GM19467 (cell line): ENCODE data around the gene PPP6R1.
"Not testable (repeated sequence)": the region's sequence is repeated elsewhere in the genome, so short reads cannot be mapped to it uniquely, and the experiment has no call there.

Experiments
- ATAC-seq: cut with Tn5 transposase; IDR thresholded peaks from one replicate; pipeline ENCODE4 v1.9.1; 2021; ENCODE audit warnings: mild to moderate bottlenecking, moderate library complexity; ENCODE audit not compliant: unreplicated experiment

PPP6R1 gene

DNA sequence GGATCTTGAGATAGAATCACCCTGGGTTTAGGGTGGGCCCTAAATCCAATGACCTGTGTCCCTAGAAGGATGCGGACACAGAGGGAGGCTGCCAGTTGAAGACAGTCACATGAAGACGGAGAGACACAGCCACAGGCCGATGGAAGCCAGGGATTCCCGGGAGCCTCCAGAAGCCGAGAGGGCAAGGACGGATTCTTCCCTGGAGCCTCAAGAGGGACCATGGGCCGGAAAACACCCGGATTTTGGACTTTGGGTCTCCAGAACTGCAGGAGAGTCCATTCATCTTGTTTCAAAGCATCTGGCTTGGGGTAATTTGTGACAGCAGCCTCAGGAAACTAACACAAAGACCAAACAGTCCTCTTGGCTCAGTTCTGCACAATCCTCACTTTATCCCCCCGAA lies 32.5 kb downstream of the PPP6R1 start:
- no peak for ATAC-seq

DNA sequence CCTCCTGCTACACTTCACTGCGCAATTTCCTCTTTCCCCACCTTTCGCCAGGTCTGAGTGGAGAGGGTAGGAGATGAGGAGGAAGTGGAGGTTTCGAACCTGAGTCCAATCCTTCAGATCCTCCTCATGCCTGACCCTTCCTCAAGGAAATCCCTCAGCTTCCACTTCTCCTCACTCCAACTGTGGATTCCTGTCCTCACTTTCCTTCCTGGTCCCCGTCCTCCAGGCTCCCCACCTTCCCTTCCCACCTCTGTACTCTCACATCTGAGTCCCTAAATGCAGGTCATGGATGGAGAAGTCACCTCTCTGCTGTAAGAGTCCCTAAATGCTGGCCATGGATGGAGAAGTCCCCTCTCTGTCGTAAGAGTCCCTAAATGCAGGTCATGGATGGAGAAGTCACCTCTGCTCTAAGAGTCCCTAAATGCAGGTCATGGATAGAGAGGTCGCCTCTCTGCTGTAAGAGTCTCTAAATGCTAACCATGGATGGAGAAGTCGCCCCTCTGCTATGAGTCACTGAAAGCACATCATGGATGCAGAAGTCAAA lies 33.3 kb downstream of the PPP6R1 start:
- no peak for ATAC-seq

DNA sequence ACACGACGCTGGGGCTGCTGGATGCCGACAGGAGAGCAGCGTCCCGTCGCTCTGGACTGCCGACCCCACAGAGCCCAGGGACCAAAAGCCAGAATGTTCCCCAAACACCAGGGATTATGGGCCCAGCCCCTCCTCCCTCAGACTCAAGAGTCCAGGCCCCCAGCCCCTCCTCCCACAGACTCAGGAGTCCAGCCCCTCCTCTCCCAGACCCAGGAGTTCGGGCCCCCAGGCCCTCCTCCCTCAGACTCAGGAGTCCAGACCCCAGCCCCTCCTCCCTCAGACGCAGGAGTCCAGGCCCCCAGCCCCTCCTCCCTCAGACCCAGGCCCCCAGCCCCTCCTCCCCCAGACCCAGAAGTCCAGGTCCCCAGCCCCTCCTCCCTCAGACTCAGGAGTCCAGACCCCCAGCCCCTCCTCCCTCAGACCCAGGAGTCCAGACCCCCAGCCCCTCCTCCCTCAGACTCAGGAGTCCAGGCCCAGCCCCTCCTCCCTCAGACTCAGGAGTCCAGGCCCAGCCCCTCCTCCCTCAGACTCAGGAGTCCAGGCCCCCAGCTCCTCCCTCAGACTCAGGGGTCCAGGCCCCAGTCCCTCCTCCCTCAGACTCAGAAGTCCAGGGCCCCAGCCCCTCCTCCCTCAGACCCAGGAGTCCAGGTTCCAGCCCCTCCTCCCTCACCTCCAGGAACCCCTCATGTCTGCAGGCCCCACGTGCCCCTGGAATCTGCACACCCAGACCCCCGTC lies 34.0 kb downstream of the PPP6R1 start:
- ATAC-seq = not testable (repeated sequence)

DNA sequence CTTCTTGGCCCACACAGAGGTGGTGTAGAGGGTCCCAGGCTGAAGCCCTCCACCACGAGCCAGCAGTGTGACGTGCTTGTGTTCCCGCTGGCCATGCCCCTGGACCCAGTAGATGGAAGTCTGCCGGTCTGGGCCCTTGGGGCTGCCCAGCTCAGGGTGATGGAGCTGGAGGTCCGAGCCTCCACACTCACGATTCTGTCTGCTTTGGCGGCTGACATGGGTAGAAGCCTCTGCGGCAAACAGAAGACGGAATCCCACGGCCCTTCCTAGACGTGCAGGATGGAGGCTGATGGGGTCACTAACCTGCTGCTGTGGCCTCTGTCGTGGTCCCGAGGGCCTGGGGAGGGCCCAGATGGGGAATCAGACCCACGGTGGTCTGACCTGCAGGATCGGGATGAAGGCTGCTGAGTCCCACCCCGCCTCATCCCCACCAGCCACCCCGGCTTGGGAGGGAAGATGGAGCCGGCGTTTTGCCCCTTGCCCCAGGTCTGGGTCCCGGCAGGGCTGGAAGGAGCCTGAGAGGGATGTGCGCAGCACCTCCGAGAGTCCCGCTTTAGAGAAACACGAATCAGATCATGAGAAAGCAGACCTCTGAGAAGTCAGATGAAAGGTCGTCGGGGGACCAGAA lies 34.7 kb downstream of the PPP6R1 start:
- ATAC-seq = no peak

DNA sequence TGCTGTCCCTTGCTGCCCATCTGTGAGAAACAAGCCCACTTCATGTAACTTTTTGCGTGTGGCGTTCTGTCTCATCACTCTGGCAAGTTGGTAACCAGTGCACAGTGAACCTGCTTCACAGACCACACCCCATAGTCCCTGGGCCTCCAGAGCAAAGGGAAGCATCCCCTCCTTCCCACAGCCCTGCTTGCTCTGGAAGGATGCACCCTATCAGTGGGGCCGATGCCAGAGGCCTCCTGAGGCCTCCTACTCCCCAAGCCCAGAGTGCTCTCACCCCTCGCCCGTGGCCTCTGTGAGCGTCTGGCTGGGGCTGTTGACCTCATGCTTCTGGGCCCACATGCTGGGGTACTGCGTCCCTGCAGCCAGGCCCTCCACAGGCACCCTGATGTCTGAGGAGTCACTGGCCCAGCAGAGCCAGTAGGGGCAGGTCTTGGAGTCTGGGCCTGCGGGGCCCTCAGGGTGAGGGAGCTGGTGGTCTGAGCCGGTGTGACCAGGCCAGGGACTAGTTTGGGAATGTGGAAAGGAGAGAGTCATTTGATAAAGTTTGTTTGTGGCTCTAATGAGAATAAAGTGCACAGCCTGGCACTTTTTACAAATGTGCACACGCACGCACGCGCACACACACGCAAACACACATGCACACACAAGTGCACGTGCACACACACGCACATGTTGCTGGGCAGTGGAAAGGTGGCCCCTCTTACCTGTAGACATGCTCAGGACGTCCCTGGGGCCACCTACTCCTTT lies 35.4 kb downstream of the PPP6R1 start:
- ATAC-seq = no peak

DNA sequence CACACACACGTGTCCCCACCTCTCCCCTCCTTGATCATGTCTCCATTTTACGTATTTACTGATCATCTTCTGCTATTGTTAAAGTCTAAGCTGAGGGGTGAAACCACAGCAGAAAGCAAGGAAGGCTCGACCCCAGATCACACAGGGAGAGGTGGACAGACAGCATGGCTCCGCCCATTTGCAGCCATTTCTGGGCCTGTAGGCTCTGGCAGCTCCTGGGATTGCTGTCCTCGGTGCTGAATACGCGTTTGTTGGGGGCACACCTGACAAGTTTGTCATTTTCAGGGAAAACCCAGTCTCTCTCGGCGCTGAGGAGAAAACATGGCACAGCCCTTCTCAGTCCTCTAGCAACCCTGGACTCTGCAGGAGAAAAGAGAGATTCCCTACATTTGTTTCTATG lies 38.3 kb downstream of the PPP6R1 start:
- ATAC-seq = no peak

DNA sequence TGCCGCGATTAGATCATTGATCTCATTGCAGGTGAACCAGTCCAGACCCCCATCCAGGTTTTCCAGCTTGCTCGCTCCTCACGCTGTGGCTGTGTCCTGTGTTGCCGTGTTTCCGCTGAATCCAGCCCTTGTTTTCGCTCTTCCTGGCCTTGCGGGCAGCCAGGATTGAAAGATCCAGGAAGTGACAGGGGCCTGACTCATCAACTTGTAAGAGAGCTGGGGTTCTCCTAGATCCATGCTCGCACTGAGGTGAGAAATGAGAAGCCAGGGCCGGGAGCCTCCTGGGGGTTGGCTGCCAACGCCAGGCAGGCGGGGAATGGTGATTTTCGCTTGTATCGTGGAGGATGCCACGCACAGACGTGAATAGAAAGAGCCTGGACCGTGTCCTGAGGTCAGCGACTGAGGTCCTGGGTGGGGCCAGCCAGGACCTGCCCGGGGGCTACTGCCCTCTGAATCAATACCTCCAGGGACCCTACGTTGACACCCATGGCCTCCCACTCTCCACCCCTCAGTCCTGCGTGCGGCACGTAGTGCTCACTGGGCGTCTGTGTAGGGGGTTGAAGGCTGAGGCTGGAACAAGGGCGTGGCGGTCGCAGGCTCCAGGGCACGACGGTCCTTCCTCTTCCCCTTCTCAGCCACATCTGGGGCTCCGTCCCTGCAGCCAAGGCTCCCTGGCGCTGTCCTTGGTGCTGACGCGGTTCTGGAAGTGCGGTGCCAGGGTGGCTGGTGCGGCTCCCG lies 42.2 kb downstream of the PPP6R1 start:
- no peak for ATAC-seq

DNA sequence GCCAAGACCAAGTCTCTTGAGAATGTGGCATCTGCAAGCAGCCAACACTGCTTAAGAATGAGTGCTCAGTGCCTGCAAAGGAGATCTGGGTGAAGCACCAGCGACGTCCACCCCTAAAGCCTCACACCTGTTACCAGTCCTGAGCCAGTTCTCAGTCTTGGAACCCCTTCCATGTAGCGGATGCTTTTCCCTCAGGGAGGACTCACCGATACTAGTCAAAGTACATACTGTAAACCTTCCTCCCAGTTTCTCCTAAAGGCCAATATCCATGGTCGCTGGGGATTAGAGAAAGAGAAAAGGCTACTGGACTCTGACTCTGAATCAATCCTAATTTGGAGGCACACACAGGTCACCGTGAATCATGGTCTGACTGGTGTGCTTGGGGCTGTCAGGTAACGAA lies 45.3 kb downstream of the PPP6R1 start:
- no peak for ATAC-seq

DNA sequence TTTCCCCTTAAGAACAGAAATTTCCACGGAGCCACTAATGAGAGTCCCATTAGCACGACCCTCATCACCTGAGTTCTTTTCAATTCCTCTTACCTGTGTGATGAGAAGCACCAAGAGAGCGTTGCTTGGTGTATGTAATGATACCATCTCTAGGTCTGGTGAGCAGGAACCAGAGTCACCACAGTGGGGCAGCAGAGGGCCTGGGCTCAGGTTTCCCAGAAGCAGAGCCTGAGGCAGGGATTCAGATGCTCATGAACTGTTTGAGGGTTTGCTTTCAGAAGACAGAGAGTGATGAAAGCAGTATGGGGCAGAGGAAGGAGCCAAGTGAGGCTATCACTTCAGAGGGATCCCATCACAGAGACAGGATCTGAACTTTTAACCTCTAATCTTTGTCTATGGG lies 46.4 kb downstream of the PPP6R1 start:
- ATAC-seq = no peak

DNA sequence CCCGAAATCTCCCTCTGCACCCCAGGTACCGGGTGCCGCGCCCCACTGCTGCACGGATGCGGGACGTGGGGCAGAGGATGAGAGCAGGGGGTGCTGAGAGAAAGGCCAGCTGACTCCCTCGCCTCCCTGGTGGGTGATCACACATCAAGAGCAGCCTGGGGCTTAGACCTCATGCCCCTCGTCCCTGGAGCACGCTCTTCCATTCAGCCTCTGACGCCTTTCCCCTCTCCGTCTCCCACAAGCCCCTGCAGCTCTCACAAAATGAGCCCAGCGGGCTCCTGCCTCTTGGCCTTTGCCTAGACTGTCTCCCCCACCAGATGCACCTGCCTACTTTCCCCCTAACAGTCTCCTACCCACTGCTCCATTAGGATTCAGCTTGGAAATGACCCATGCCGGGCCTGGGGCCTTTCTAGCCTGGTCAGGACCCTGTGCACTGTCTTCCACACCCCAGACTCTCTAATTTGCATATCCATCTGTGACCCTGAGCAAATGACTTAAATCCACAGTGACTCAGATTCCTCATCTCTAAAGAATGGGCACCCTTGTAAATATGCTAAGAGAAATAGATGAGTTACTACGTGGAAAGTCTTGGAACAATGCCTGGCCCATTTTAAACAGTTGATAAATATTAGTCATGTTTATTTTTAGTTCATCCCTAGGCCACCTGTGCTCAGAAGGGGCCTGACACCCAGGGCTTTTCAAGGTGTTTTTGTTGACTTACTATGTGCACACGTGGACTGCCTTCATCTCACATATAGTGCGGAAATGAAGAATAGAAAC lies 48.9 kb downstream of the PPP6R1 start:
- ATAC-seq = no peak

DNA sequence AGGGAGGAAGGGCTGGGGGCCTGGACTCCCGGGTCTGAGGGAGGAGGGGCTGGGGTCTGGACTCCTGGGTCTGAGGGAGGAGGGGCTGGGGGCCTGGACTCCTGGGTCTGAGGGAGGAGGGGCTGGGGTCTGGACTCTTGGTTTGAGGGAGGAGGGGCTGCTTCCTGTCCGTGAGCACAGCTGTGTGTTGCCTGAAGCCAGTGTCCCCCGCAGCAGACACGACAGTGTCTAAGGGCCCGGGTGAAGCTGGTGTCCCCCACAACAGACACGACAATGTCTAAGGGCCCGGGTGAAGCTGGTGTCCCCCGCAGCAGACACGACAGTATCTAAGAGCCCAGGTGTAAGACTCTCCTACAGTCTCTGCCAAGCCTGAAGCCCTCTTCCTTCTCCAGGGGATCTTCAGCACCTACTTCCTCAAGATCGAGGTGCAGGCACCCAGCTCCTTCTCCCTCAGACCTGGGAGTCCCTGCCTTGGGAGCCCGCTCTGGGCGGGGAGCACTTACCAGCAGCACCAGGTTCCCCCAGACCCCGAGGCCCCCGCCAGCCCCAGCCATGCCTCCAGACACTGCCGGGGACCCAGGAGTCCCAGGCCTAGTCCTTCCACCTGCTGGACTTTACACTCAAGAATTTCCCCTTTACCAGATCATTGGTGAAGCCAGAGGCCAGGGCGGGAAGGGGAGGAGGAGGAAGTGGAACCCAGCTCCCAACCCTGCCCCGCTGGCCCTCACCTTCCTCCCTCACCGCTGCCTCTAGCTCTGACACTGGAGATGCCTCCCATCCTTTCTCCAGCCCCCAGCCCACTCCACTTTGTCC lies 49.7 kb downstream of the PPP6R1 start, which contains the start of gene PTPRH:
PTPRH (minus strand) TSS at position 622 of the 813 bp plus-strand sequence; CDS start at position 554, 68 bp downstream.
- no peak for ATAC-seq

DNA sequence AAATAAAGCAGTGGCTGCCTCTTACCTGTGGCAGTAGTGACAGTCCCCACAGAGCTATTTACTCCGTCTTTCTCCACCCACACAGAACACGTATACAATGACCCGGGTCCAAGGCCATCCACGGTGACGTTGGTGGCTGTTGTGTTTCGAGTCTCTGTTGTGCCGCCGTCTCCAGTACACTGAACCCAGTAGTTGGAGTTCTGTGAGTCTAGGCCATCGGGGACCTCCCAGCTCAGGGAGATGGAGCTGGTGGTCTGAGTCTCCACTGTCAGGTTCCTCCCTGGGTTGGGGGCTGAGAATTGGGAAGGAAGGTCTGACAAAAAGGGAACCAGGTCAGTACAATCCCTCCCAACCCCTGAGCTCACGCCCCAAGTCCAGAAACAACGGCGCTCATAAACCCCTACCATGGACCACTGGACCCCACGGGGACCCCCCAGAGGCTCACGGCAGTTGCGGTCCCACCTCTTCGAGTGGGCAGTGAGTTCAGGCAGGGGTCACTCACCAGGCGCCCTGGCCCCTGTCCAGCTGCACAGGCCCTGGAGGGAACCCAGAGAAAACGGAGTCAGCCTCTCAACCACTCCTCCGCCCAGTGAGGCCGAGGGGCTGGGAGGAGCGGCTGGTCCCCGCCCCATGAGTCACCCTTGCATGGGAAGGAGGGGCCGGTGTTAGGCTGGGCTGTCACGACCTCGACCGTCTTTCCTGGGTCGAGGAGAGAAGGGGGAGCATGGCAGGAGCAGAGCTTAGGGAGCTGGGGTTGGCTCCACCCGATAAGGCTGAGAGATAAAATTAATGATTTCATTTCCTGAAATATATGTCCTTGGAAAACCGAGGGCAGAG lies 51.9 kb downstream of the PPP6R1 start:
- no peak for ATAC-seq

DNA sequence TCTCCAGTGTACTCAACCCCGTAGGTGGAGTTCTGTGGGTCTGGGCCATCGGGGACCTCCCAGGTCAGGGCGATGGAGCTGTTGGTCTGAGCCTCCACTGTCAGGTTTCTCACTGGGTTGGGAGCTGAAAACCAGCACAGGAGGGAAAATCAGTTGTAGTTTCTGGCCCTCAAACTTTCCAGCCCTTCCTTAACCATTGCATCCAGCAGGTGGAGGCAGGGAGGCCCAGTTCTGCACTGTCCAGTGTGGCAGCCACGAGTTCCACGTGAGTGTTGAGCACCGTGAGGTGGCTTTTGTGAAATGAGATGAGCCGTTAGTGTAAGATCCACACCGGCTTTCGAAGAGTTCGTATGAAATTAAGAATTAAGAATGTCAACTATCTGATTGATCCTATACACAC lies 56.6 kb downstream of the PPP6R1 start:
- not testable (repeated sequence) for ATAC-seq

DNA sequence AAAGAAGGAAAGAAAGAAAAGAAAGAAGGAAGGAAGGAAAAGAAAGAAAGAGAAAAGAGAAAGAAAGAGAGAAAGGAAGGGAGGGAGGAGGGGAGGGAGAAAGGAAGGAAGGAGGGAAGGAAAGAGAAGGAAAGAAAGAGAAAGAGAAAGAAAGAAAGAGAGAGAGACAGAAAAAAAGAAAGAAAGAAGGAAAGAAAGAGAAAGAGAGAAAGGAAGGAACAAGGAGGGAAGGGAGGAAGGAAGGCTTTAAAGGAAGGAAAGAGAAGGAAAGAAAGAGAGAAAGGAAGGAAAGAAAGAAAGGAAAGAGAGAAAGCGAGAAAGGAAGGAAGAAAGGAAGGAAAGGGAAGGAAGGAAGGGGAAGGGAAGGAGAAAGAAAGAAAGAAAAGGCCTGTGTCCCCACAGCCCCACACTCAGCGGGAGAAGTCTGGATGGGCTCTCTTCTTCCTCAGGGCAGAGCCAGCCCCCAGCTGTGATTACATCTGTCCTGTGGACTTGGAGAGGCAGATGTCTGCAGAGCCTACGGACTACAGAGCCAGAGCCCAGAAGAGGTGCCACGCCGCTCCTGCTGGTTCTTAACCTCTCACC lies 59.1 kb downstream of the PPP6R1 start:
- ATAC-seq = no peak

DNA sequence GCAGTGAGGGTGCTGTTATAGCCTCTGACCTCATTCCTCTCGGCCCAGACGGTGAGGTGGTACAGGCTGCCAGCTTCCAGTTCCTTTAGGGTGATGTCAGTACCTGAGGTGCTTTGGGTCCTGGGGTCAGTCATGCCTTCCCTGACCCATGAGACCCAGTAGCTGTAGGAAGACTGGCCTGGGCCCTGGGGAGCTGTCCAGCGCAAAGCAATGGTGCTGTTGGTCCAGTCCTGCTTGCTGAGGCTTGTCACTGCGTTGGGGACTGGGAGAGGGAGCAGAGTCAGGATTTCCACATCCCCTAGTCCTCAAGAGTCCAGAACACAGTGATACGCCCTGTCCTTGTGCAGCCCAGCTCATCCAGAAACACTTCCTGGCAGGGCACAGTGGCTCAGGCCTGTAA lies 60.2 kb downstream of the PPP6R1 start:
- ATAC-seq = no peak

DNA sequence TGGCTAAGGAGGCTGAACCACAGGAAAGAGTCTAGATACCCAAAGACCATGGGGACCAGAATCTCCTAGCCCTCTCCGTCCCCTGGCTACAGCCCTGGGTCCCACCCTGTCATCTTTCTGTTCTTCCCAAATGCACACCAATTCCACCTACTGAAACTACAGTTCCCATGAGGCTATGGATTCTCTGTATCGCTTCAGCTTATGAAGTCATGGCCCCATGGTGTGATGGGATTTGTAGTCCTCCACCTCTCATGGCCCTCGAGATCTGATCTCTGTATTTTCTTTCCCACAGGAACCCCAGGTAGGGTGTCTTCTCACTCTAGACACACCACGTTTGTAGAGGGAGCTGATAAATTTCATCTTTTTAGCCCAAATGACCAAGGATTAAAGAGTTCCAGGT lies 61.3 kb downstream of the PPP6R1 start:
- no peak for ATAC-seq

DNA sequence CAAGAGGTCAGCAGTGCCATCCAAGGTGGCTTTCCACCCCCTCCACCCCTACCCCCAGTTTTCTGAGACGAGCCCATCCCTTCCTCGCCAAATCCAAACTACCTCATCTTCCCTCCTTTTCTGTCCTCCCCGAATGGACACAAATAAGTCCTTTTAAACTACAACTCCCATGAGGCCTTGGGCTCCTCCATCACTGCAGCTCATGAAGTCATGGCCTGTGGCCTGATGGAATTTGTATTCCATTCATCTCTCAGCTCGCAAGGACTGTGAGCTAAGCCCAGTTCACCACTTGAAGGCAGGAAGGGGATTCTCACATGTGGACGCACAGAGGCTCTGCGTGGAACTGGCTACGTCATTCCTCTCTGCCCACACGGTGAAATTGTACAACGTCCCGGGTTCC lies 62.0 kb downstream of the PPP6R1 start:
- no peak for ATAC-seq

DNA sequence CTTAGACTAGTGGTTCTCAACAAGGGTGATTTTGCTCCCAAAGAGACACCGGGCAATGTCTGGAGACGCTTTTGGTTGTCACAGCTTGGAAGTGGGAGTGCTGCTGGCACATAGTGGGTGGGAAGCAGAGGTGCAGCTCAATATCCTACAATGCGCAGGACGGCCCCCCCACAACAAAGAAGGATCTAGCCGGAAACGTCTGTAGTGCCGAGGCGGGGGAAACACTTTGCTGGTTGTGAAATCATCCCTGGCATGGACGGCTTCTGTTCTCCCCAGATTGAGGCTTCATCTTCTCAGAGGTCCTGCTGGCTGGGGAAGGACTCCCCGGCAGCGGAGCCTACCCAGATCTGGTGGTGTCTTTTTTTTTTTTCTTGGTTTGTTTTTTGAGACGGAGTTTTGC lies 65.3 kb downstream of the PPP6R1 start:
- no peak for ATAC-seq
